H54 (cell line): ENCODE data around the gene GMPR.
A peak's percentile ranks its signal among the peaks of the same experiment; 100 is the strongest.

ENCODE experiments used
- DNase-seq: peaks from one replicate; pipeline ENCODE4 v3.0.0; 2011; ENCODE audit warnings: low spot score, mixed read lengths; ENCODE audit not compliant: insufficient read length
- FAIRE-seq: peaks from 3 replicates; lab custom pipeline; 2011; peaks lifted over from hg19 to GRCh38; lab: Jason Lieb, UNC
- POLR2A ChIP-seq: IDR thresholded peaks from 2 replicates; pipeline ENCODE4 v1.6.1; 2011; ENCODE audit warnings: low read depth, mild to moderate bottlenecking, low read length

The GMPR gene

DNA sequence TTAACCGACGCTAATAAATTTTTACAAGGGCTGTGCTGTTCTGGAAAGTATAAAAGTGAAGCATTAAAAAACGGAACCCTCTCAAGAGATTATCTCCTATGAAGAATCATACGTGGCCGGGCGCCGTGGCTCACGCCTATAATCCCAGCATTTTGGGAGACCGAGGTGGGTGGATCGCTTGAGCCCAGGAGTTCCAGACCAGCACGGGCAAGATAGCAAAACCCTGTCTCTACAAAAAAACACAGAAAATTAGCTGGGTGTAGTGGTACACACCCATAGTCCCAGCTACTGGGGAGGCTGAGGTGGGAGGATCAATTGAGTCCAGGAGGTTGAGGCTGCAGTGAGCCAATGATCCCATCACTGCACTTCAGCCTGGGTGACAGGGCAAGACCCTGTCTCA lies 83.4 kb downstream of the GMPR start:
- FAIRE-seq (no peak), DNase-seq (no peak)
- TF ChIP-seq POLR2A, result no peak

DNA sequence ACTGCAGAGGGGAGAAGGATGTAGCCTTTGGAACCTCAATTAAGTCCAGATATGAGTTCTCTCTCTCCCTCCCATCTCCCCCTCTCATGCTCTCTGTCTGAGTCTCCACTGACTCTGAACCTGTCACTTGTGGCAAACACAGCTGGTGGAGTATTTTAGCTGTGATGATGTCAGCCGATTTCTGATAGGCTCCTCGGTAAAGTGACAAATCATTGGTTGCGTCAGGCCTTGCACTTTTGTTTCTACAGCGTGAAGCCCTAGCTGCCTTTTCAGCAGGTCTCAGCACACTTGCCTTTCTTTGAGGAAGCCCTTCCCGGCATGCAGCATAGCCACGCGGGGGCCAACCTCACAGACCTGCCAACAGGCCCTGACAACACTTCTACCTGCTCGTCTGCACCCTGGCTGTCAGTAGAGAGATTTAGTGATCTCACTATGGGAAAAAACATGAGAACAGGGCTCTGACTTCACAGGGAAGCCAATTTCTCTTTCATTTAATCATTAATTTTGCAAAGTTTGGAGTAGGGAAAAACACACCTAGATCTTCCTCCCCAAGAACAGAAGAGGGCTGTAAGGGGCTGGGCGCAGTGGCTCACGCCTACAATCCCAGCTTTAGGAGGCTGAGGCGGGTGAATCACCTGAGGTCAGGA lies 84.4 kb downstream of the GMPR start:
- peak; percentile 89 for FAIRE-seq
- DNase-seq, result peak; percentile 60
- TF ChIP-seq POLR2A, result no peak

DNA sequence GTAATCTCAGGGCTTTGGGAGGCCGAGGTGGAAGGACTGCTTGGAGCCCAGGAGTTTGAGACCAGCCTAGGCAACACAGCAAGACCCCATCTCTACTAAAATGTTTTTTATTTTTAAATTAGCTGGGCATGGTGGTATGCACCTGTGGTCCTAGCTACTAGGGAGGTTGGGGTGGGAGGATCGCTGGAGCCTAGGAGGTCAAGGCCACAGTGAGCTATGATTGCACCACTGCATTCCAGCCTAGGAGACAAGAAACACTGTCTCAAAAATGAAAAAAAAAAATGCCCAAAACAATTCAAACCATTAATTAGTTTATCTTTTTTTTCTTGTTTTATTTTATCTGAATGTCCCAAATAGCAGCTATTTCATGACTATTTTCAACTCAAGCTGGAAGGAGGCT lies 85.8 kb downstream of the GMPR start:
- TF ChIP-seq POLR2A, result no peak
- FAIRE-seq (no peak), DNase-seq (no peak)

DNA sequence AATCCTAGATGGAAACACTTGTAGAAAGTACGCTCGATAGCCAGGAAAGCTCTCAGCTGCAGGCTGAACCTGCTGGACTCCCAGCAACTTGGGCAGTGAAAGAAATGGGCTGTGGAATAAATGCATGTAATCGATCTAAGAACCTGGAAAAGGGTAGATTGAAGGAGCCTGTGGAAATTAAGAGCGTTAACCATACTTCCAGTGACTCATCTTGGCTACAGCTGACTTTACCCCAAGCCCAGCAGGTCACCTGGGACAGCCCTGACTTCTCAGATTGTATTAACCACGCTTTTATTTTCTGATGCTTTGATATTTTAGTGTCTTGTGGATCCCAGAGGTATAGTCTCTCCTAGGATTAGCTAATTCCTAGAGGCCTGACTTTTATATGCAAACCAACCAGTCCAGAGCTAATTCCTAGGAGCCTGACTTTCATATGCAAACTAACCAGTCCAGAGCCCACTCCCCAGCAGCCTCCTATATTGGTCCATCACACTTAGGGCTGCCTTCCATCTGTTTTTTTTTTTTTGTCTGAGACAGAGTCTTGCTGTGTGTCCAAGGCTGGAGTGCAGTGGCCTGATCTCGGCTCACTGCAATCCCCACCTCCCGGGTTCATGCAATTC lies 86.3 kb downstream of the GMPR start:
- TF ChIP-seq POLR2A, result no peak
- DNase-seq, result no peak
- no peak for FAIRE-seq

DNA sequence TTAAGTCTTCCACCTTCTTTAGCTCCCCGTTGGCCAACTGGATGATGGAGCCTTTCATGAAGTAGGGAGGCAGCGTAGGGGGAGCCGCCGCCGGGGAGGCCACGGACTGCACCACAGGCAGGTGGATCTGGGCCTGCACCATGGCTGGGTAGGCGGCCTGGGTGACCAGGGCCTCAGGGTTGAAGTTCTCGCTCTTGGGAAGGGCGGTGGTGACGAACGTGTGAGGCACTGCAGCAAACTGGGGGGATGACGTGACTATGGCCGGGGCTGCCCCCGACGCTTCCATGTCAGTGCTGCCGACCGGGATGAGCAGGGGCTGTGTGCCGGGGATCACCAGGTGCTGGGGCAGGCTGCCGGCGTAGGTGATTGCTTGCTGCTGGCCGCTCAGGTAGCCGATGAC lies 88.1 kb downstream of the GMPR start:
- no peak for TF ChIP-seq POLR2A
- DNase-seq, result no peak
- no peak for FAIRE-seq

DNA sequence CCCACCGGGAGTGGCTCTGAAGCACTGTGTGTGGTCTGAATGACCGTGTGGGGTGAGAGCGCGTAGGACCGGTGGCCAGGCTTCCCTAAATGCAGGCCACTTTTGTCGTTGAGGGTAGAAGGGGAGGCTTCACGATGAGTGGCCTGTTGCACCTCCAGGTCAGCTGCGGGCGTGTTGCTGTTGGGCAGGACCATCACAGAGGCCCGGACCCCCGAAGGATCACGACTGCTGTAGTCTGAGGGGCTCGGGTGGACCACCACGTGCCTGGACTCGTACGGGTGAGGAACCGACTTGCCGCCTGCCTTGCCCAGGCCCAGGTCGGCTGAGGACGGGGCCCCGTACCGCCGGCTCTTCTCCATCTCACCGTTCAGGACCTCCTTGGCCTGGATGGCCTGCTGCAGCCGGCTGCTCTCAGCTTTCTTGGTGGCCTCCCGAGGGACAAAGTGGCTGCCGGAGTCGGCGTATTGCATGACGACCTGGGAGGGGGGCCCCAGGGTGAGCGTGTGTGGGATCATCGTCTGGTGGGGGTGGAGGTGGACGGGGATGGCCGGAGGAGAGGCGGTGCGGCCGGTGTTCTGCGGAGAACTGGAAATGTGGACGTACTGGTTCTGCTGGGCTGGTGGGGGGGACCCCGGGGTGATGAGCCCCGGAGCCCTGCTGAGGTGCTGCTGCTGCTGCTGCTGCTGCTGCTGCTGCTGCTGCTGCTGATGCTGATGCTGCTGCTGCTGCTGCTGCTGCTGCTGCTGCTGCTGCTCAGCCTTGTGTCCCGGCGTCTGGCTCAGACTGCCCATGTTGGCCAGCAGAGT lies 88.8 kb downstream of the GMPR start:
- TF ChIP-seq POLR2A, result no peak
- FAIRE-seq, result no peak
- DNase-seq, result no peak

DNA sequence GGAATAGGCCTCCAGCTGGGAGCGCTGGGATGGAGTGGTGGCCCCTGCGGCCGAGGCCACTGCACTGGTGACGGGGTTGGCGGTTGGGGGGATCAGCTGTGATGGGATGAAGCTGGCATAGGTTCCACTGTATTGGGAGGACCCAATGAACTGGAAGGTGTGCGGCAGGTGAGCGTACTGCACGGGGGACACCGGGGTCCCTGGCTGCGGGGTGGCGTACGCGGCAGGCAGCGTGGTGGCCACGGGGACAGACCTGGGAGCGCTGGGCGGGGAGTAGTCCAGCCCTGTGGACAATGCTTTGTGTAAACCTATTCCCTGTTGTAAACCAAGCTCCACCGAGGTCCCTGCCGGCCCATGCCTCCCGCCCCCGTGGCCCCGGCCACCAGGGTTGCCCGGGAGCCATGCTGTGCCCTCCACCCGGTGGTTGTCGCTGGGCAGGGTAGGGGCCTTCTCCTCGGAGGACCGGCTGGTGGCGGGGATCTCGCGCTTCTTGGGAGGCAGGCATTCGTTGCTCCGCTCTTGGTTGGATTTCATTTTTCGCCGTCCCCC lies 89.5 kb downstream of the GMPR start:
- no peak for FAIRE-seq
- DNase-seq, result no peak
- no peak for TF ChIP-seq POLR2A

DNA sequence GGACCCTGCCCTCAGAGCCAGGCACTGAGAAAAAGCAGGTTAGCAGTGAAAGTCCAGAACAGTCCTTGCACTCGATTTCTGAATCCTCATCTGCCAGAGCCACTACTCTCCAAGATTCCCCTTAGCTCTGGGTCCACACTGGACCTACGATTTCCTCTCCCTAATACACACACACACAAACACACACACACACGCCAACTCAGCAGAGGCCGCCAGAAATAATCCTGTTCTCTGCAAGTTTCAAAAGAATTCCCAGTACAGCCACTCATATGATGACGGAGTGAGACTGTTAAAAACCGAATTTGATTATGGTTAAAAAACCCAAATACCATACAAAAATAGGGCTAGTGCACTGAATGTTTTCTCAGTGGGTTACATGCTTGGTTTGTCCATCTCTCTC lies 90.8 kb downstream of the GMPR start:
- no peak for FAIRE-seq
- no peak for DNase-seq
- no peak for TF ChIP-seq POLR2A

DNA sequence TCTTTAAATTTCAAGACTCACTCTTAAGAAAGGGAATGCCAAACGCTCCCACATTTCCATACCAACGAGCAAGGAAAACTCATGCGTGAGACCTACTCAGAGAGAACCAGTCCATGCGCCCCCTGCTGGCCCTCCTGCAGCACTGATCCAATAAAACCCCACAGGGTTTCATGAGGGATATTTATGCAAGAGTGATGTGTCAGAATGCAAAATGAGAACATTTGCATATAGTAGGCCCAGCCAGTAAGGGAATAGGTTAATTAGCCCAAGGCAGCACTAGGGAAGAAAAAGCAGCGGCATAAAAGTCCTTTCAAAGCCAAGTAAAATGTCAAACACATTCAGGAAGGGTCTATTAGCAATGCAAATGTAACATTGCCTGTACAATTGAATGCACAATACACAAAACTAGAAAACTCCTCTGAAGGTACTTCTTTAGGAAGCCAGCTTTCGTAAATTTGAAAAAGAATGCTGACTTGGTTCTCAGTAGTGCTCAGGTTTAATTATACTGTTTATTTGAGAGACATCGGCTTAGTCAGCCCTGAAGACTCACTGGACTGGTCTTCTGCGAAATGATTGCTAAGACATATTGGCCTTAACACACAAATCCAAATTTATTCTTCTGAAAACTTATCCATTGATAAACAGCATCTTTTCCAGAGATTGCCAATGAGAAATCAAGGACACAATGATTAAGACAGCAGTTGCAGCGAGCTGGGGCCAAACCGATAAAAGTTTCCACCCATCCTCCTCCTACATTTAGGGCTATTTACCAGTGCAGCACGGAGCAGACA lies 93.2 kb downstream of the GMPR start:
- DNase-seq (peak; percentile 71), FAIRE-seq (peak; percentile 23)
- no peak for TF ChIP-seq POLR2A

DNA sequence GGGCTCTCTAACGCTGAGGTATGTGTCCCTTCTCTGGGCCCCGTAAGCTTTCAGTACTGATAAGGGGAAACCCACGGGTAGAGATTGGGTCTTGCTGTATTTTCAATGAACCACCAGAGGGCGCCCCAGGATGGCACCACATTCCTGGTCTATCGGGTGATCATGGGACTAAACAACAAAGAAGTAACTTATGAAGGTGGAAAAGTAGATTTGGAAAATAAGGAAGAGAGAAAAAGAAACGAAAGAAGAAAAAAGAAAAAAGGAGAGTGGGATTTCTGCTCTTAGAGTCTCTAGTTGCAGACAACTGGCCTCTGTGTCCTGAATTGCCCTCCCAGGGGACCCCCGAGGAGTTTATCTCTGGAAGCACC lies 93.8 kb downstream of the GMPR start:
- DNase-seq (no peak), FAIRE-seq (no peak)
- TF ChIP-seq POLR2A, result no peak

DNA sequence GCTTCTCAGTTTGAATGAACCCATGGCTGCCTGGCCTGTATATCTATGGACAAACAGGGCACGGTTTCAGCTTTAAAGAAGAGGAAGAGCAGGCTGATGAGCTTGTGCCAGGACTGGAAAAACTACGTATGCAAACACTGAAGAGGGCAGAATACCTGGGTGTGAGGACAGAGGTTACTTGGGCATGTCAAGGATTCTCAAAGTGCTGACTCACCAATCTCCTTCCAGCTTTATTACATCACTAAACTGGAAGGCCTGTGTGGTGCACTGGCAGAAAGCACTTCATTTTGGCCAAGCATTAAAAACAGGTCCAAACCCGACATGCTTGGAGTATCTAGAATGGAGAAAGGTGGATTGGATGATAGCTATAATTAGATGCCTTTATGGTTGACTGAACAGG lies 95.2 kb downstream of the GMPR start:
- DNase-seq (no peak), FAIRE-seq (peak; percentile 45)
- TF ChIP-seq POLR2A, result no peak

DNA sequence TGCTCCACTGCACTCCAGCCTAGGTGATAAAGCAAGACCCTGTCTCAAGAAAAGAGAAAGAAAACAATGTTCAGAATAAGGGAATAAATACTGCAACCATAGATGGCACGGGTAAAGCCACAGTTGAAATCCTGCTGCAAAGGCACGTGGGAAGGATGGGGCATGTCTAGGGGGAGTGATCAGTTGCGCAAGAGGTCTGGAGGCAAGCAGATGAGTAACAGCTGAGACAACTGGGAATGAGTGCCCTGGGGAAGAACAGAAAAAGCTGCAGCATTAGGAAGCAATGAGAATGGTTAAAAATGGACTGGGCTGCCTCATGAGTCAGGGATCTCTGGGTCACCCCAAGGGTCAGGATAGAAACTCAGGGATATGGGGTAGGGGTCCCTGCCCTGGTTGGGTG lies 96.3 kb downstream of the GMPR start:
- no peak for DNase-seq
- no peak for TF ChIP-seq POLR2A
- FAIRE-seq, result peak; percentile 58

DNA sequence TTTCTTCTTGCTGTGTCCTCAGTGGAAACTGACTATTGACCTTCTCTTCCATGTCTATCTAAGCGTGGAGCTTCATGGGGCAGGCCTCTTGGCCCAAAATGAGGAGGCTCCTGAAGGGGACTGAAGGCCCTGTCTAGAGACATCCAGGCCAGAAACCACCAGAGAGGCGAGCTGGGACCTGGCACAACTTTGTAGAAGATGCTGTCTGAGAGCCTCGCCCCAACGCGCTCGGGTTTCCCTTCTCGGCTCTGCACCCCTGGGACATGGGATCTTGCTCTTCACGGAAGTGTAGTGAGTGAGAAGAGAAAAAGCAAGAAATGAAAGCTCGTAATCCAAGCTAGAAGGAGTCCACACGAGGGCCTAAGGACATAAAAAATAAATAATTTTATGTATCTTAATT lies 96.8 kb downstream of the GMPR start:
- DNase-seq (no peak), FAIRE-seq (no peak)
- no peak for TF ChIP-seq POLR2A

DNA sequence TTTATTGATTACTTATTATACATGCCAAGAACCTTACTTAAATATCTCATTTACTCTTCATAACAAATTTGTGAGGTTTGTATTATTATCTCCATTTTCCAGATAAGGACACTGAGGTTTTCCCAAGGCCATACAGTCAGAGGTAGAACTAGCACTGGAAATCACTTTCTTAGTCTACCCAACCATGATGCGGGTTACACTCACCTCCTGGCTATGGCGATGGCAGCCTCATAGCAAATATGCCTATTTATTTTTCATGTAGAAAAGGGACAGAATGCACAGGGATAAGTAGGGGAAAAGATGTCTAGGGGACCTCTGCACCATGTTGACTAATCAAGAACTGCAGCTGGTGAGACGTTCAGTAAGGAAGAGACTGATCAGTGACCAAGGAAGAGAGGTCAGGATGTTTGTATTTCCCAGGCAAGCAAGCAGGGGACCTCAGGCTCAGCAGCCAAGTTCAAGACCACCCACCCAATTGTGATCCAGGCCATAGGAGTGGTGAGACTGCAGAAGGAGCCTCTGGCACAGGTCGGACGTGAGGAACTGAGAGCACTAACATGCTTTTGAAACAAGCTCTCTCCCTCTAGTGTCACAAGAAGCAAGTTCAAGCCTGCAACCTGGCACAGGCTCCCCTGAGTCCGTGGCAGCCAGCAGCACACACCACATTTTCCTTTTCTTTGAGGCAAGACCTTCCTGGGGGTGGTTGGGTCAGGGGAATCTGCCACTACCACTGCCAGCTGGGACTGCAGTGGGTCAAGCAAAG lies 97.8 kb downstream of the GMPR start:
- FAIRE-seq (no peak), DNase-seq (no peak)
- no peak for TF ChIP-seq POLR2A
